NCI-H2029 treated with DMSO at 0.1 percent for 48 hours (cell line): ENCODE results near the gene NFE2L2.
"Not testable (repeated sequence)": the region's sequence is repeated elsewhere in the genome, so short reads cannot be mapped to it uniquely, and the experiment has no call there.

Source experiments
- DNase-seq: peaks from one replicate; lab custom pipeline; 2025; lab: John Stamatoyannopoulos, UW

Gene NFE2L2

DNA sequence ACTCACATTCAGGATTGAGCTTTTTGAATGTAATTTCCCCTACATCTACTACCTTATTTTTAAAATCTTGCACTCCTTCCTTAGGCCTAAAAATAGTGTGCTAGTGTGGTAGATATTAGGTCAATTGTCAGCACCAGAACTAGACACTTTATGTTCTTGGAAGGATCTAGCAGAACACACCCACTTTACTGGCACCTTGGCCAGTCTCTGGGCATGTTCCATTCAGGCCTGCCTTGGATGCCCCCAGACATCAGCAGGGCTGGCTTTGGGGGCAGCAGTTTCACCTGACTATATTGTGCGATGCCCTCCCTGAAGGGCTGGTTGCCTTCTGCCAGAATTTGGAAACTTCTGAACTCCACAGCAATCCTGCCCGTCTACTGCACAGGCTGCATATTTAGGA is 15.3 kb upstream of the NFE2L2 start:
- DNase-seq: no peak

- DNase-seq: no peak
Observed at GRCh38 chr2:177275743-177276055, 11.2 kb upstream of the NFE2L2 start.

GRCh38 chr2:177275040-177275742 is 10.7 kb upstream of the NFE2L2 start:
- no peak for DNase-seq

GRCh38 chr2:177273408-177273807 is 8.9 kb upstream of the NFE2L2 start:
- DNase-seq: no peak

DNA sequence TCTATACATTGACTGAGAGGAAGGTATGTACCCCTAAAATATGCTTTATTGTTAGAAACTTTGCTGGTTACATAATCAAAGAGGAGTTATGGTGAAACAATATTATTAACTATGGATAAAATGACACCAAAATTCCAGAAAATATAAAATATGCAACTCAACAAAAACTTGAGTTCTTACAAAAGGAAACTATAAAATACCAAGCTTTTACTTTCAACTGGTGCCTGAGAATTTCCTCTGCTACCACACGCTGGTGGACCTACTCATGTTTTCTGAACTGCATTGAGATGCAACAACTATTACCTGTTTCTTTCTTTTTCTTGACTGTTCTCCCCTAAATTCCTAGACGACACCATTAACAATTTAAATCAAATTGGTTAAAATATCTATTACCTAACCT is 8.2 kb upstream of the NFE2L2 start:
- no peak for DNase-seq

DNA sequence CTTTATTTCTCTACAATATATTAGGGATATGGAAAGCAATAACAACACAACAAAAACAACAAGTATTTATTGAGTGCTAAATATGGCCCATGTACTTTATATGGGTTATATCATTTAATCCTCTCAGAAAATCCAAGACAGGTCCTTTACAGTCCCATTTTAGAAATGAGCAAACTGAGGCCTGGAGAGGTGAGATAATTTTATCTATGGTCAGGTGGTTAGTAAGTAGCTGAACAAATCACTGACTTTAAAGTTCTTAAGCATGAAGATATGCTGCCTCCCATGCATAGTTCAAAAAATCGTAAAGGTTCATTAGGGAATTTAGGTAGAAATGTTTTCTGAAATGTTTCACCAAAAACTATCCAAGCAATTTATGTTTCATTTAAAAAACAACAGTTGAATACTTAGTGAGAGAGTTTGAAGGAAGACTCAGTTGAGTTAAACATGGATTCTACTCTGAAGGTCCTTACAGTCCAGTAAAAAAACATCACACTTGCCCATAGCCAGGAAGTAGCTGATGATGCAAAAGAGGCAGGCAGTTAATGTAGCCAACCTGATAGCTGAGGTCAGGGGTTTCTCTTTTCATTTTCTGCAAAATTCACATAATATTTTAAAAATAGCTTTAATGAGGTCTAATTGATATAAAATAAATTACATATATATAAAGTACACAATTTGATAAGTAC is 7.6 kb upstream of the NFE2L2 start:
- DNase-seq: no peak

- DNase-seq: no peak
Observed at GRCh38 chr2:177270531-177270930, 6.0 kb upstream of the NFE2L2 start.

DNA sequence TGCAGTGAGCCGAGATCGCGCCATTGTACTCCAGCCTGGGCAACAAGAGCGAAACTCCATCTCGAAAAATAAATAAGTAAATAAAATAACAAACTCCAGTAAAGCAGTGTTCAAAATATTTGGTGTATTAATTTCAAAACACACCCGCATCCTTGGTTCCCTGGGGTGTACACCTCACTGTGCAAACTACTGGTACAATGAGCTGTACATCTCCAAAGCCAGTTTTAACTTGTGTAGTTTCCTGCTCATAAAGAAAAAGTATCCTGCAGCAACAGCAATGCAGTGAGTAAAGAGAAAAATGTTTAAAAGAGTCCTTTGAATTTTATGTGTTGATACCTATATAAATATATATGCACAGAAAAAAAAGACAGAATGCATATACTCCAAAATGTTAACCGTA is 4.4 kb upstream of the NFE2L2 start:
- DNase-seq: no peak

- DNase-seq: no peak
Observed at GRCh38 chr2:177268187-177268871, 3.8 kb upstream of the NFE2L2 start.

DNA sequence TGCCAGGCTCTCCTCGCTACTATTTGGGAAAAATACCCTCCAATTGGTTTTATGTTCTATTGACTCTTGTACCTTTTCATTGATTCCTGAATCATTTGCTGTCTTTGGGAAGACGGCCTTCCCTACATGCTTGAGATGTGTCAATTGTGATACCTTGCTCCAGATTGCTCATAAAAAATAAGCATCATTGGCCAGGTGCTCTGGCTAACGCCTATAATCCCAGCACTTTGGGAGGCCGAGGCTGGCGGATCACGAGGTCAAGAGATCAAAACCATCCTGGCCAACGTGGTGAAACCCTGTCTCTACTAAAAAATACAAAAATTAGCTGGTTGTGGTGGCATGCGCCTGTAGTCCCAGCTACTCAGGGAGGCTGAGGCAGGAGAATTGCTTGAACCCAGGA is 2.4 kb upstream of the NFE2L2 start:
- DNase-seq: not testable (repeated sequence)

DNA sequence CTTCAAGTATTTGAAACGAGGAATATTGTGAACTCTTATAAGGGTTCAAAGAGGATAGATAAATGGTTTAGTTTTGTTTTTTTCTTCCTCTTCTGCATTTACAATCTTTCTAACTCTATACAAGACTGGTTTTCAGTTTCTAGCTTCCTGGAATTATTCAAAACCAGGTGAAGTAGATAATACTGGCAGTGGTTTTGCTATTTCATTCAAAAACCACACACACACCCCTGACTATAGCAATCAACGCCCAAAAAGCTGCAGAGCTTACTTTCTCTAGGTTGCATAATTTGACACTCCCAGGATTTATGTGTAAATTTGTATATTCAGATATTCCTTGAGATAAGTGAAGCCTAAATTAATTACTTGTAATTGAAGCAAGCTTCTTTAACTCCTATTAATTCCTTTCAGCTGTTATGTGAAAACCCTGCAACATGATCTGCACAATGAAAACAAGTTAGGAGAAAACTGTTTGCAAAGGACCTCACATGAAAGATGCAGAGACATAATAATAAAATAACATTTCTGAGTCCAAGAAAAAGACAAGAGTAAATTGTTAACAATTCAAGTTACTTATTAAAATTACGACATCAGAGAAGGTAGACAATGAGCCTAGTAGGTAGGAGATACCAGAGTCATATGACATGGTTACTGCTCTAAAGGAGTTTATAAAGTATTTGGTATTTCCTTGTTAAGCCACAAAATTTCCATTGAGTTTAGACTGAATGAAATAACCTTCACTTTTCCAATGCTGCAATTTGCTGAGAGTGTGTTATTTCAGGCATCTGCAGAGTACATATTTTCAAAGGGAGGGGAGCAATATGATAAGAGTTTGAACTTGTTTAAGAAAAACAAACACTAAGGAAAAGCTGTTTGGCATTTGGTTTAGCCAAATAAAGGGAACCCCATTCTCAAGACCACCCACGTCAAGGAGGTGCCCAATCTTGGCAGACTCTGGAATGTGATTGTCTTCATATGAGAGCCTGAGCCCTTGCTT is 1.6 kb upstream of the NFE2L2 start:
- DNase-seq: no peak

DNA sequence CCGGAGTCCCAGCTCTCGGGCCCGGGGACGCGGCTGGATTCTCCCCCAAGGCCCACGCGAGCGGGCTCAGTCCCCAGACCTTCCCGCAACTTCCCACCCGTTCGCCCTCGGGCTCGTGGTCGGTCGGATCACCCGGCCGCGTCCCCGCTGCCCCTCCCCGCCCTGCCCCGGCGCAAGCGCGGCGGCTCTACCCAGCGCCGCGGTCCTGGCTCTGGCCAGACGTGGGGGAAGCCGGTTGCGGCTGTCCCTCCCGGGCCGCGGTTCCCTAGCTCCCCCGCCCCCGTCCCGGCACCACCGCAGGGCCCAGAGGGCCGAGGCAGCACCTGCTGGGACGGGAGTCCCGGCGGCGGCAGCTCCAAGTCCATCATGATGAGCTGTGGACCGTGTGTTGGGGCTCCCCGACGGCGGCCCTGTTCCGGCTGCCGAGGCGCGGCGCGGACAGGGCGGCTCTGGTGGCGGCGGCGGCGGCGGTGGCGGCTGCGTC is 276 bp downstream of the NFE2L2 start:
- DNase-seq: no peak

- peak; percentile 76 for DNase-seq
Observed at GRCh38 chr2:177263451-177264208, 897 bp downstream of the NFE2L2 start.

DNA sequence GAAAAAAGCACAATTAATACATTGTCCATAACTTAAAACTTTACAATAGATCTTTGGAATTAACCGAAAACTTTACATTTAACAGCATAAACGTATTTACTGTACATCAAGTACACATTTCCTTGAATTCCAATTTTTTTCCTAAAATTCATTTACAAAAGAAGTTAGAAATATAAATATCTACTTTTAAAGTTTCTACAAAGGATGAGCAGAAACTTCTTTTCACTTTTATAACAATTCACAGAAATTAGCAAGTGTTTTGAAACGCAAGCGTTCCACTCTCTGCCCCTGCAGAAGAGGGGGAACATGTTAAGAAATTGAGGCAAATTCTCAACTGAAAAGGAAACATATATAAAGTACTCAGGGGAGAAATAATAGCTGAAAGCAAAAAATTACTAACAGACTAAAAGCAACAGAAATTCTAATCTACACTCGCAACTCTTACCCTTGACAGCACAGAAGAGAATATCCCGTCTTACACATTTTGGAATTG is 1.5 kb downstream of the NFE2L2 start:
- no peak for DNase-seq

- no peak for DNase-seq
Observed at GRCh38 chr2:177262092-177262491, 2.4 kb downstream of the NFE2L2 start.

- no peak for DNase-seq
Observed at GRCh38 chr2:177261116-177262060, 3.1 kb downstream of the NFE2L2 start.

- no peak for DNase-seq
Observed at GRCh38 chr2:177260379-177260778, 4.1 kb downstream of the NFE2L2 start.

DNA sequence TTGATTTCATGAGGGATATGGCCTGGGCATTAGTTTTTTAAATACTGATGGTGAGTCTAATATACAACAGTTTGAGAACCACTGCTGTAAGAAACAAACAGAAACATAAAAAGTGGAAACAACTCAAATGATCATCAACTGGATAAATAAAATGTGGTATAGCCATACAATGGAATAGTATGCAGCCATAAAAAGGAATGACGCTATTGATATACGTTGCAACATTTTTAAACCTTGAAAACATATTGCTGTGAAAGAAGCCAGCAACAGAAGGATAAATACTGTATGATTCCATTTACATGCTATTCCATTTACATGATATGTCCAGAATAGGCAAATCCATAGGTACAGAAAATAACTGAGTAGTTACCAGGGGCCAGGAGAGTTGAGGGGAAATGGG is 6.5 kb downstream of the NFE2L2 start:
- no peak for DNase-seq

DNA sequence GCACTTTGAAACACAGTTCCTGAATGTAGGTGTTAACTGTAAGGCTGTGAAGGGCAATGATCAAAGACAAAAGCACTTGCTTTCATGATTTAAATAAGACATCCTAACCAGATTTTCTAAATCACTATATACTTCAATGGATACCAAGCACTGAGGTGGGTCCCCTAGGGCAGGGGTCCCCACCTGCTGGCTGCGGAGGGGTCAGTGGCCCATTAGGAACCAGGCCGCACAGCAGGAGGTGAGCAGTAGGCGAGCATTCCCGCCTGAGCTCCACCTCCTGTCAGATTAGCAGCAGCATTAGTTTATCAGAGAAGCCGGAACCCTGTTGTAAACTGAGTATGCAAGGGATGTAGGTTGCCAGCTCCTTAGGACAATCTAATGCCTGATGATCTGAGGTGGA is 7.1 kb downstream of the NFE2L2 start:
- no peak for DNase-seq

DNA sequence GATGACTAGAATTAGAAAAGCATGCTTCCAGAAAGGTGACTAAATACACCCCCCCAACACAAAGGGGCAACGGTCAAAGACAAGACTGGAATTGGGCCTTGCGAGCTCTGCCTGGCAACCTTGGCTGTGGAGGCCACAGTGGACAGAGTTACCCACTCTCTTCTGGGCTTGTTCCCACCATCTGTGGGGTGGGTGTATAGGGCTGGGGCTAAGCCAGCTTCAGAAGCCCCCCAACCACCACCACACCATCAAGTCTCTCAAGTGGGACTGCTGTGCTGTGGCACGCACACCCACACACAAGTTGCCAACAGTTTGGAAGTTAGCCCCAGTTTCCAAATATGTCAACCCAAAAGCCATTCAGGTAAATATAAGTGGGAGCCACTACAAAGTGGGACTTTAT is 7.8 kb downstream of the NFE2L2 start:
- DNase-seq: no peak
